Activated CD4-positive, alpha-beta T cell treated with anti-CD3 and anti-CD28 coated beads, Interleukin-2, amount 50 U/mL, for 16 hours (primary cell): ENCODE results near the gene MRPS9.

Experiments used
- DNase-seq: peaks from one replicate; pipeline ENCODE4 v3.0.0-alpha.2; 2020

Gene MRPS9

GRCh38 chr2:105125920-105126319 lies 88.1 kb downstream of the MRPS9 start:
- no peak for DNase-seq

GRCh38 chr2:105126336-105126735 lies 88.5 kb downstream of the MRPS9 start:
- no peak for DNase-seq

GRCh38 chr2:105127289-105127915 lies 89.5 kb downstream of the MRPS9 start:
- DNase-seq = no peak

- no peak for DNase-seq
These were observed 91.9 kb downstream of the MRPS9 start for GRCh38 chr2:105129722-105130232.

- no peak for DNase-seq
These were observed 92.7 kb downstream of the MRPS9 start for GRCh38 chr2:105130546-105130945.

- no peak for DNase-seq
These were observed 96.2 kb downstream of the MRPS9 start for GRCh38 chr2:105134081-105134480.

- DNase-seq = no peak
These were observed 97.6 kb downstream of the MRPS9 start for GRCh38 chr2:105135436-105135835.

GRCh38 chr2:105136394-105136793 lies 98.5 kb downstream of the MRPS9 start:
- no peak for DNase-seq

GRCh38 chr2:105138643-105139042 lies 100.8 kb downstream of the MRPS9 start:
- no peak for DNase-seq

GRCh38 chr2:105139556-105140239 lies 101.8 kb downstream of the MRPS9 start:
- no peak for DNase-seq

- DNase-seq = no peak
These were observed 102.3 kb downstream of the MRPS9 start for GRCh38 chr2:105140240-105140568.

- DNase-seq = no peak
These were observed 103.3 kb downstream of the MRPS9 start for GRCh38 chr2:105141099-105141614.

- no peak for DNase-seq
These were observed 104.4 kb downstream of the MRPS9 start for GRCh38 chr2:105142239-105142638.

GRCh38 chr2:105143094-105143466 lies 105.2 kb downstream of the MRPS9 start:
- no peak for DNase-seq

- DNase-seq = peak; percentile 24
These were observed 105.7 kb downstream of the MRPS9 start for GRCh38 chr2:105143467-105144151.

GRCh38 chr2:105144152-105144940 lies 106.5 kb downstream of the MRPS9 start:
- no peak for DNase-seq

GRCh38 chr2:105144941-105145300 lies 107.1 kb downstream of the MRPS9 start:
- no peak for DNase-seq

- no peak for DNase-seq
These were observed 111.4 kb downstream of the MRPS9 start for GRCh38 chr2:105149272-105149671.
